K562 (cell line): ENCODE data around the gene PLEKHA8. TPM values are rescaled to one million over a fixed set of nuclear protein-coding genes. Genes with fewer than 3 reads are reported as not detected.
A peak's percentile ranks its signal among the peaks of the same experiment; 100 is the strongest.

ENCODE experiments used
- ARID4B ChIP-seq: sonication (generic); formaldehyde crosslinking; IDR thresholded peaks from 2 replicates; pipeline ENCODE4 v1.8.0; 2022; ENCODE audit warnings: mild to moderate bottlenecking, missing genetic modification reagents
- CEBPG ChIP-seq, 3 experiments: fragments of 200-800 bp in 1 of 3; sonication (Bioruptor generic) in 1 of 3; sonication (generic) in 1 of 3; formaldehyde crosslinking in 1 of 3; IDR thresholded peaks in 2 of 3; conservative IDR thresholded peaks in 1 of 3; 2 replicates each; pipeline versions ENCODE4 v1.6.1 to v1.8.0; 2016 to 2022; ENCODE audit warnings: missing compliant biosample characterization in 2 of 3, missing genetic modification characterization in 2 of 3, mild to moderate bottlenecking in 1 of 3, missing genetic modification reagents in 1 of 3
- EHMT2 ChIP-seq: fragments of 450-650 bp; IDR thresholded peaks from 2 replicates; pipeline ENCODE4 v1.6.1; 2018; ENCODE audit warnings: antibody characterized with exemption
- FUS ChIP-seq: fragments of 200-400 bp; formaldehyde crosslinking; optimal IDR thresholded peaks from 2 replicates; pipeline ENCODE3; 2017; ENCODE audit warnings: low read depth, low read length
- HSF4 ChIP-seq: fragments of 250-450 bp; sonication (Bioruptor Pico); IDR thresholded peaks from 2 replicates; pipeline ENCODE4 v2.1.2; 2022; ENCODE audit warnings: mild to moderate bottlenecking, moderate library complexity, borderline replicate concordance
- LCOR ChIP-seq: sonication (generic); formaldehyde crosslinking; IDR thresholded peaks from 2 replicates; pipeline ENCODE4 v1.8.0; 2022; ENCODE audit warnings: mild to moderate bottlenecking, missing genetic modification reagents
- MAZ ChIP-seq, 2 experiments: fragments of 450-650 bp in 1 of 2; sonication (generic) in 1 of 2; formaldehyde crosslinking; IDR thresholded peaks in 1 of 2; conservative IDR thresholded peaks in 1 of 2; 2 replicates each; pipeline versions ENCODE4 v1.4.0 to v1.5.0; 2020; ENCODE audit warnings: mild to moderate bottlenecking in 1 of 2, missing genetic modification reagents in 1 of 2
- MCM2 ChIP-seq: fragments of 450-650 bp; IDR thresholded peaks from 2 replicates; pipeline ENCODE4 v1.6.1; 2017; ENCODE audit warnings: low read depth, mild to moderate bottlenecking
- MTF1 ChIP-seq: fragments of 250-450 bp; sonication (Bioruptor Pico); IDR thresholded peaks from 2 replicates; pipeline ENCODE4 v1.9.0; 2021; ENCODE audit warnings: moderate library complexity, mild to moderate bottlenecking, inconsistent platforms, borderline replicate concordance
- NCOR1 ChIP-seq: fragments of 450-650 bp; IDR thresholded peaks from 2 replicates; pipeline ENCODE4 v1.6.1; 2016; ENCODE audit warnings: mild to moderate bottlenecking, moderate library complexity
- NFE2L1 ChIP-seq: fragments of 450-650 bp; IDR thresholded peaks from 2 replicates; pipeline ENCODE4 v1.6.1; 2016; ENCODE audit warnings: missing genetic modification characterization, low read depth, mild to moderate bottlenecking, missing compliant biosample characterization, moderate library complexity, borderline replicate concordance
- RERE ChIP-seq: sonication (generic); formaldehyde crosslinking; IDR thresholded peaks from 2 replicates; pipeline ENCODE4 v1.8.0; 2023; ENCODE audit warnings: missing genetic modification reagents, mild to moderate bottlenecking, borderline replicate concordance
- ZKSCAN1 ChIP-seq: fragments of 150-350 bp; IDR thresholded peaks from 2 replicates; pipeline ENCODE4 v1.6.1; 2016; ENCODE audit warnings: low read depth, low read length
- polyA plus RNA-seq, 8 experiments: library from polyadenylated mRNA; depleted of rRNA in 4 of 8; stranded (reverse) in 5 of 8; unstranded in 3 of 8; fragments of >200 nt; fragmentation: Nextera tagmentation in 2 of 8; fragmentation: Illumina TruSeq in 1 of 8; extraction: Ambion mirVana in 2 of 8; extraction: Trizol in 1 of 8; gene quantifications; 2 replicates each; pipeline versions ENCODE4 v1.2.1 to v1.2.3, GENCODE V29; 2011 to 2014; ENCODE audit warnings: inconsistent platforms in 1 of 8, missing spikeins in 1 of 8
- total RNA-seq, 7 experiments: library from RNA; depleted of rRNA in 6 of 7; stranded (reverse); fragments of >200 nt in 6 of 7; fragmentation: Illumina TruSeq in 2 of 7; extraction: Trizol in 2 of 7; gene quantifications; 2 replicates each; pipeline versions ENCODE4 v1.2.1 to v1.2.3, GENCODE V29; 2011 to 2021; ENCODE audit warnings: low replicate concordance in 1 of 7
- TF ChIP-seq, protein P1 (sequence below), 2 experiments: fragments of 450-650 bp in 1 of 2; sonication (generic) in 1 of 2; formaldehyde crosslinking in 1 of 2; IDR thresholded peaks in 1 of 2; conservative IDR thresholded peaks in 1 of 2; 2 replicates each; pipeline versions ENCODE4 v1.6.1 to v1.8.1; 2016 to 2023; ENCODE audit warnings: mild to moderate bottlenecking in 2 of 2, moderate library complexity in 2 of 2, inconsistent platforms in 1 of 2, missing genetic modification reagents in 1 of 2
- TF ChIP-seq, protein P2 (sequence below): sonication (generic); formaldehyde crosslinking; IDR thresholded peaks from 2 replicates; pipeline ENCODE4 v1.8.0; 2022; ENCODE audit warnings: missing genetic modification reagents, mild to moderate bottlenecking, borderline replicate concordance

Gene PLEKHA8
- total and polyA plus RNA-seq, 9 of the 15 experiments (the other 6 are each of a cell fraction or from before 2014, with no cell fraction given): 3.2 to 16.3 (median 11.8) TPM

DNA sequence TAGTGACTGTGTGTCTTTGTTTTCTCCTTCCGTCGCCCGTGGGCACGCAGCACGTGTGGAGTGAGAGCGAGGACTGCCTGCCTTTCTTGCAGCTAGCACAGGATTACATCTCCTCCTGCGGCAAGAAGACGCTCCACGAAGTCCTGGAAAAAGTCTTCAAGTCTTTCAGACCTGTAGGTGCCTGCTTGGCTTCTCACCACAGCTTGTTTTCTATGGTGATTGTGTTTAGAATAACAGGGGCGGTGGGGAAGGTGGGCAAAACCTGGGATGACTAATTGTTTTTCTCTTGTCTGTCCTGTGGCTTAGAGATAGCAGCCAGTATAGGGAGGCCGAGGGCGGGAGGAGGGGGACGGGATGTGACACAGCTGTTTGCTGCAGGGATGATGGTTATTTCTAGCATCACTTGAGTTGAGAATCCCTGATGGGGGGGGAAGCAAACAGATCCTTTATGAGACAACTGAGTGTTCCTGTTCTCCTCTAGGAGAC lies 118.0 kb downstream of the PLEKHA8 start (continued):
- no peak for TF ChIP-seq CEBPG (CRISPR knock-in tag; IDR thresholded peaks at IDR 0.05)
- no peak for TF ChIP-seq CEBPG (tag; conservative IDR thresholded peaks at IDR 0.05 in 1 of 2, IDR thresholded peaks at IDR 0.05 in 1 of 2)
- peak; percentile 43 to 62; a peak in 2 of 4 replicates for TF ChIP-seq MAZ (CRISPR knock-in tag; conservative IDR thresholded peaks at IDR 0.05 in 1 of 2, IDR thresholded peaks at IDR 0.05 in 1 of 2)
- TF ChIP-seq ZKSCAN1: no peak
- TF ChIP-seq NFE2L1 (tag): no peak
- no peak for TF ChIP-seq MCM2
- no peak for TF ChIP-seq MTF1 (CRISPR knock-in tag)
- TF ChIP-seq FUS: no peak
- no peak for TF ChIP-seq ARID4B
- no peak for TF ChIP-seq HSF4 (CRISPR knock-in tag)
- no peak for TF ChIP-seq EHMT2
- TF ChIP-seq, protein P1, sequence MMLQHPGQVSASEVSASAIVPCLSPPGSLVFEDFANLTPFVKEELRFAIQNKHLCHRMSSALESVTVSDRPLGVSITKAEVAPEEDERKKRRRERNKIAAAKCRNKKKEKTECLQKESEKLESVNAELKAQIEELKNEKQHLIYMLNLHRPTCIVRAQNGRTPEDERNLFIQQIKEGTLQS (IDR thresholded peaks at IDR 0.05): peak; percentile 87
- TF ChIP-seq, protein P1 (CRISPR knock-in tag; conservative IDR thresholded peaks at IDR 0.05): no peak; the same call in 1 of the 2 replicates
- TF ChIP-seq NCOR1: peak; percentile 82
- TF ChIP-seq, protein P2, sequence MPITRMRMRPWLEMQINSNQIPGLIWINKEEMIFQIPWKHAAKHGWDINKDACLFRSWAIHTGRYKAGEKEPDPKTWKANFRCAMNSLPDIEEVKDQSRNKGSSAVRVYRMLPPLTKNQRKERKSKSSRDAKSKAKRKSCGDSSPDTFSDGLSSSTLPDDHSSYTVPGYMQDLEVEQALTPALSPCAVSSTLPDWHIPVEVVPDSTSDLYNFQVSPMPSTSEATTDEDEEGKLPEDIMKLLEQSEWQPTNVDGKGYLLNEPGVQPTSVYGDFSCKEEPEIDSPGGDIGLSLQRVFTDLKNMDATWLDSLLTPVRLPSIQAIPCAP (CRISPR knock-in tag): no peak
- no peak for TF ChIP-seq RERE
- no peak for TF ChIP-seq LCOR (CRISPR knock-in tag)
